ENCODE results near the gene CARS1. TPM values are rescaled to one million over a fixed set of nuclear protein-coding genes. Genes with fewer than 3 reads are reported as not detected.

The CARS1 gene
- total RNA-seq, 1 donor from 2014 or later = 39.4 TPM

DNA sequence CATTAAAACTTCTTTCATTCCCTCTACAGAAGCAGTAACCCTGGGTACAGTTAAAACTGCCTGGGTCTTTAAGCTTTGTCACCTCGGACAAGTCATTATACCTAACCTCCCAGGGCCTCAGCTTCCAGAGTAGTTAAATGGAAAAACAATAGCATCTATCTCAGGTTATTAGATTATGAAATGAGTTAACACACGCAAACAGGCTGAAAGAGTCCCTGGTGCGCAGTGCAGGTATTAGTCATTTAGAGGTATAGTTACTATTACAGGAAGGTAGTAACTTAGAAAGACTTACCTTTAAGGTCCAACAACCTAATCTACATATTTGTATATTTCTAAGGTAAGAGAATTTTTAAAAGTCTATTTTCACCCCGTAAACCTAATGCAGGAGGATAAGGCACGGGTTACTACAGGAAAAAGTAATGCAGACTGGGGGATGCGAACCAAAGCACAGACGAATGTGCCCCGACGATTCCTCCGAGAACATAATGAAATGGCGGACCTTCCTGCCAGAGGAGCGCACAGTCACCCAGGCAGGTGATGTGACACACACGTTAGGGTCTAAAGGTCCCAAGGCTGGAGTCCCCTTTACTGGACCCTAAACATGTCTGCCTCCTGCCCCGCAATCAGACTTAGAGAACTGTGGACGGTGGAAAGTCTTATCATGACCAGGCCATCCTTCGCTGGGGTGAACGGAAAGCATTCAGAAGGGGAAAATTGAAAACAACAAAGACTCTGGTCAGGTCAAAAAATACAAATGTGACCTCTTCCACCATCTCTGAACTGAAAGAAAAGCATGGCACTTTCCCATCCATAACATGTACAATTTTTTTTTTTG is 66.4 kb downstream of the CARS1 start:
- ATAC-seq = no peak

GRCh38 chr11:2989551-2989950 is 67.7 kb downstream of the CARS1 start:
- ATAC-seq = no peak

- ATAC-seq = no peak
Observed at GRCh38 chr11:2989006-2989405, 68.2 kb downstream of the CARS1 start.

DNA sequence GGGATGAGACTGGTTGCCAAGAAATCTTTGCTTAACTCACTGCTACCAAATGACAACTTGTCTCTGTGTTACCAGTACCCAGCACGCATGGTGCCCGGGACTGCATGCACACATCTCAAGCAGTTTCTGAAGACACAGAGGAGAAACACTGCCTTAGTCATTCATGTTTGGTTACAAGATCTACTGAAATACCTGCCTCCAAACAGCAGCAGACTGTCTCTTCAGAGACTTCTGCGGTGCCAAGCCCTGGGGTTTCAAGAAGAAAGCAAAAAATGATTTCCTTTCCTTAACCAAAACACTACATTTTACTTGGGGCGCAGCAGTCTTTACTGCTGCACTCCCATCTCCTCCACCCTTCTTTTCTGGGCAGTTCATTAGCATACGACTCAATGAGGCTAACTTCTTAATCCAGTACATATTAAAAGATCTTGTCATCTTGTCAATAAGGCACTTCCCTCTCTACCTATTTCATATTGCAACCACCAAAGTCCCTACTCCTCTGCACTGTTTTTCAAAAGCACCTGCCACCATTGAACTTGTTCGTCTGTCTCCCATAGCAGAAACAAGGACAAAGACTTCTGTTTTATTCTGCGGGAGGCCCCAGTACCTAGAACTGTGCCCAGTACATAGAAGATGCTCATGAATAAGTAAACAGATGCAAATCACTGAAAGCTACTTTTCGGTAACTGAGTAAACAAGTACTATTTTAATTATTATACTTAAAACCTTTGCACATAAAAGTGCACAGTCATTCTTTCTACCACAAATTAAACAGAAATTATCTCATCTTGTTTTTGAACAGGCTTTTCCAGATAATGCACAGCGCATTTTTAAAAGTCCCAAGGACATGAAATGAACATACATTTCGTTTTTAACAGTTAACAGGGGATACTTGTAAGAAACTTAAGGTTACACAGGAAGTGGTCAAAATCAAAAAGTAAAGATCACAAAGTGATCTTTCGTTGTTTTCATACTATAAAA is 69.1 kb downstream of the CARS1 start:
- ATAC-seq = no peak

- no peak for ATAC-seq
Observed at GRCh38 chr11:2983908-2984307, 73.3 kb downstream of the CARS1 start.

- ATAC-seq = peak; percentile 35
Observed at GRCh38 chr11:2982214-2982613, 75.0 kb downstream of the CARS1 start.

DNA sequence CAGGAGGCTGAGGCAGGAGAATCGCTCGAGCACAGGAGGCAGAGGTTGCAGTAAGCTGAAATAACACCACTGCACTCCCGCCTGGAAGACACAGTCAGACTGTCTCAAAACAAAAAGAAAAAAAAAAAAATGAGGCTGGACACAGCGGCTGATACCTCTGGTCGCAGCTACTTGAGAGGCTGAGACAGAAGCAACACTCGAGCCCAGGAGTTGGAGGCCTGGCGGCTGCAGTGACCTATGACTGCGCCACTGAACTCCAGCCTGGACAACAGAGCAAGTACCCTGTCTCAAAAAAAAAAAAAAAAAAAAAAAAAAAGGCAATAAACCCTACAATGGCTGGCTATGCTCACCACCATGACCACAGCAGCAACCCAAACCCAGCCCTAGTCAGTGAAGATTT is 76.1 kb downstream of the CARS1 start:
- no peak for ATAC-seq

DNA sequence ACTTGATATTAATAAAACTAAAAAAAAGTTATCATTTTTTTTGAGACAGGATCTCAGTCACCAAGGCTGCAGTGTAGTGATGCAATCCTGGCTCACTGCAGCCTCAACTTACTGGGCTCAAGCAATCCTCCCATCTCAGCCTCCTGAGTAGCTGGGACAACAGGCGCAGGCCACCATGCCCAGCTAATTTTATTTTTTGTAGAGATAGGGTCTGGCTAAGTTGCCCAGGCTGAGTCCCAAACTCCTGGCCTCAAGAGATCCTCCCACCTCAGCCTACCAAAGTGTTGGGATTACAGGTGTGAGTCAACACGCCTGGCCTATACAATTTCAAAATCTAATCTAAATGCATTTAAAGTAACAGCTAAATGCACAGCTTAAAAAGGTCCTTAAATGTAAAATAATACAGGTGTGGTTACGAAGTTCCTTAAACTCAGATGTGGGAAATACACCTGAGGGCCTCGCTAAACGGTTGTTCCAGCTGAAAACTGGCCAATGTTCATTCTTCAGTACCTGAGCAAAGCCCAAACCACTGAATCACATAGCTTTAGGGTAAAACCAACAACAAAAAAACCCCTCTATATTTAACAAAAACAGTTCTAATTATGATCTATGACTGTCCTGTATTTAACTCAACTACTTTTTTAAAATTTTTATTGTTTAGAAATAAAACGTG is 76.9 kb downstream of the CARS1 start:
- ATAC-seq = peak; percentile 57

GRCh38 chr11:2977113-2977512 is 80.1 kb downstream of the CARS1 start:
- ATAC-seq = no peak

GRCh38 chr11:2976294-2977063 is 80.7 kb downstream of the CARS1 start:
- no peak for ATAC-seq

DNA sequence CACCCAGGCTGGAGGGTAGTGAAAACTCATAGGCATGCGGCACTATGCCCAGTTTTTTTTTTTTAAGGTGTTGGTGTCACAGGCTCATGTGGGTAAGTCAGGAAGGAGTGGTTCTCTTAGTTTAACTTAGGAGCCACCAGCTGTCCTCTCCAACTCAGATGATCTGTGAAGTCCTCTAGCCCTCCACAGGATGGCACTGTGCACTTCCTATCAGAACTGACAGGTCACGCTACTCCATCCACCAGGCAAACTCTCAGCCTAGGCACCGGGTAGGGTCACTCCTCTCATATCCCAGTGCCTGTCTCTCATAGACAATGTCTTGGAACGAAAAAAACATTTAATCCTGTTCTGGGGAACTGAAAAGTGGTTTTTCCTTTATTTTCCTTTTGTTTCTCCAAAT is 81.6 kb downstream of the CARS1 start:
- peak; percentile 83 for ATAC-seq

- ATAC-seq = no peak
Observed at GRCh38 chr11:2974272-2974671, 83.0 kb downstream of the CARS1 start.

DNA sequence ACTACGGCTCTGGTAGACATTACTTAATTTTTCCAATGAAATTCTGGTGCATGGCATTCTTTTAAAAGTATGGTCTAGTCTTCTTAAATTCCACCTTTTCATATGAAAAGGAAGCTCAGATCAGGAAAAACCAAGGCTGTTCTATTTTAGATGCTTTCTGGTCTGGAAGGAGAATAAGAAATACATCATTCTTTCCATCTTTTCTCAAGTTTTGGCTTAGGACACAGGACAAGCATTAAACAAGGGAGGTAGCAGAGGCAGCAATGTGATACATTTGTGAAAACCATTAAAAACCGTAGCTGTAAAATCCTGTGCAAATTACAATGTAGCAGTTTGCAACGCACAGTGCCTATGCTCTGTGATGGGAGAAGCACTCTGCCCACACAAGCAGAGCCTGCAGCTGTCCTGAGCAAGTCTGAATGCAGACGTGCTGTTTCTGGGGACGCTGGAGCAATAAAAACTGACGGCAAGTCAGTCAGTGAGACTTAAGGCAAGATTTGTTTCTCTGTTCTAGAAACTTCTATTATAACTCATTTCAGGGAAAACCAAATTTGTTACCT is 88.8 kb downstream of the CARS1 start:
- ATAC-seq = no peak

GRCh38 chr11:2964782-2965181 is 92.4 kb downstream of the CARS1 start:
- ATAC-seq = no peak

DNA sequence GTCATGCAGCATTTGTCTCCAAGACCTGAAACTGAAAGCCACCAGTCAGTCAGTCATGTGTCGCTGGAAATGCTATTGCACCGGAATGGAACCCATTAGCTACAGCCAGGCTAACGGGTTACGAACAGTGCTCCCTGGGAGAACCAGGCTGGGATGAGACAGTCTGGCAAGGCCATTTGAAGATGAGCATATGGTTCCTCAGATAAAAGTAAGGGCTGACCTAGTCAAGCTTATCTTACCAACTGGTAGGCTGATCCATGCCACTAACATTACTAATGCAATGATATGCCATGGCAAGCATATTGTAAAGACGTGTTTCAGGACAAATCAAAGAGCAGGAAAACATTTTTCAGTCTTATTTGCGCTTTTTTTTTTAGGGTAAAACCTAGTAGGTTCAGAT is 93.5 kb downstream of the CARS1 start:
- ATAC-seq = no peak

GRCh38 chr11:2963112-2963754 is 94.0 kb downstream of the CARS1 start:
- ATAC-seq = peak; percentile 46

GRCh38 chr11:2961080-2961479 is 96.1 kb downstream of the CARS1 start:
- ATAC-seq = no peak

DNA sequence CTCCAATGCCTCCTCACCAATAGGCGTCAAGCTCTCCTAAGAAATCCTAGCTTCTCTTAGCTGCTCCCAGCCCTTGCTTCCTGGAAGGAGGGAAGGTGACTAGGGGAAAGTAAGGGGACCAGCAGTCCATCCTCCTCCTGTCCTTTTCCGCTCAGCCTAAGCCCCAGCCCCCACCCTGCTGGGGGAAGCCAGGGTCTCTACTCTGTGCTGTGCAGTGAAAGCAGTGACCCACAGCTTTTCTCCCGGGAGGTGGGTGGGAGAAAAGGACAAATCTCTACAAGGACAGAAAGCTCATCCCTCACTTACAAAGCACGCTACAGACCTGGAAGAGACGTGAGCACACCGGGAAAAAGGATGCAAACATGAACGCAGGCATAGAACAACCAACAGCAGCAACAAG is 97.1 kb downstream of the CARS1 start:
- no peak for ATAC-seq

- no peak for ATAC-seq
Observed at GRCh38 chr11:2958251-2958650, 99.0 kb downstream of the CARS1 start.

- ATAC-seq = no peak
Observed at GRCh38 chr11:2955906-2956476, 101.2 kb downstream of the CARS1 start.

GRCh38 chr11:2954263-2954662 is 103.0 kb downstream of the CARS1 start:
- no peak for ATAC-seq

All from esophagus mucosa (tissue), 1 donor.